Measurements from ENCODE around the gene ING3. TPM values are rescaled to one million over a fixed set of nuclear protein-coding genes. Genes with fewer than 3 reads are reported as not detected.

ING3 gene
- total and polyA plus RNA-seq, 2 of the 13 experiments (the other 11 are each of a cell fraction or from before 2014, with no cell fraction given) = 6.9 to 12.8 TPM

GRCh38 chr7:120988591-120989256 lies 38.1 kb downstream of the ING3 start, which contains the start of gene CPED1 (continued):
- TF ChIP-seq IKZF5 (CRISPR knock-in tag; IDR thresholded peaks at IDR 0.05) (no peak), SIX4 (CRISPR knock-in tag; IDR thresholded peaks at IDR 0.05) (no peak), ARID5B (CRISPR knock-in tag; IDR thresholded peaks at IDR 0.05) (peak; percentile 6; the same call in 1 of the 2 replicates), KLF13 (CRISPR knock-in tag; IDR thresholded peaks at IDR 0.05) (no peak), RXRA (CRISPR knock-in tag; IDR thresholded peaks at IDR 0.05) (0 out of 2 replicates have a peak, but pooled peaks have one; percentile 20), KDM2A (CRISPR knock-in tag; IDR thresholded peaks at IDR 0.05; ENCODE audit: borderline replicate concordance, low read depth) (peak; percentile 66; the same call in 1 of the 2 replicates), UBTF (CRISPR knock-in tag; IDR thresholded peaks at IDR 0.05) (peak; percentile 44; the same call in 1 of the 2 replicates), GABPB1 (CRISPR knock-in tag; IDR thresholded peaks at IDR 0.05) (peak; percentile 30; the same call in 1 of the 2 replicates), XRCC5 (optimal IDR thresholded peaks at IDR 0.05; ENCODE audit: low read length) (peak; percentile 52), MAX (IDR thresholded peaks at IDR 0.05) (0 out of 2 replicates have a peak, but pooled peaks have one; percentile 21), RBM39 (IDR thresholded peaks at IDR 0.05; ENCODE audit: low read depth, low read length, poor library complexity, severe bottlenecking) (peak; percentile 39), ZGPAT (CRISPR knock-in tag; IDR thresholded peaks at IDR 0.05) (peak; percentile 51; the same call in 1 of the 2 replicates), ETV6 (CRISPR knock-in tag; conservative IDR thresholded peaks at IDR 0.05) (no peak), ZNF496 (CRISPR knock-in tag; IDR thresholded peaks at IDR 0.05; ENCODE audit: insufficient replicate concordance) (no peak), HNRNPLL (IDR thresholded peaks at IDR 0.05; ENCODE audit: low read depth, low read length, poor library complexity, severe bottlenecking) (peak; percentile 63), KLF9 (CRISPR knock-in tag; IDR thresholded peaks at IDR 0.05; ENCODE audit: low read depth) (no peak), ZMYM4 (CRISPR knock-in tag; IDR thresholded peaks at IDR 0.05) (peak; percentile 21; the same call in 1 of the 2 replicates), CTCF (CRISPR knock-in tag; IDR thresholded peaks at IDR 0.05) (0 out of 2 replicates have a peak, but pooled peaks have one; percentile 10)
